Rectal smooth muscle tissue (tissue), 1 donor: Measurements from ENCODE around the gene PARP16.

Experiments
- H3K27ac ChIP-seq: one replicate; pipeline ENCODE4 v1.7.0; 2013; ENCODE audit warnings: low read depth, low read length, inconsistent platforms
- H3K27me3 ChIP-seq: one replicate; pipeline ENCODE4 v1.7.0; 2013; ENCODE audit warnings: low read length; ENCODE audit not compliant: control insufficient read depth, insufficient read depth
- H3K36me3 ChIP-seq: one replicate; pipeline ENCODE4 v1.7.0; 2013; ENCODE audit warnings: low read length; ENCODE audit not compliant: control insufficient read depth, insufficient read depth
- H3K4me1 ChIP-seq: one replicate; pipeline ENCODE4 v1.7.0; 2013; ENCODE audit warnings: low read length; ENCODE audit not compliant: control insufficient read depth, insufficient read depth
- H3K4me3 ChIP-seq: one replicate; pipeline ENCODE4 v1.7.0; 2013; ENCODE audit warnings: low read length
- H3K9ac ChIP-seq: one replicate; pipeline ENCODE4 v1.7.0; 2013; ENCODE audit warnings: low read length

Gene PARP16

GRCh38 chr15:65305776-65306175 is 19.1 kb upstream of the PARP16 start:
- Histone ChIP-seq H3K27ac (no peak overlapping the region), H3K9ac (no peak overlapping the region), H3K27me3 (no peaks in the 10 kb centered on the region), H3K4me1 (peaks cover 4% of the 10 kb centered on the region), H3K4me3 (no peak overlapping the region), H3K36me3 (no peaks in the 10 kb centered on the region)

- peak overlapping the region; percentile 13 for H3K9ac ChIP-seq
- peak overlapping the region; percentile 35 for H3K4me3 ChIP-seq
- H3K36me3 ChIP-seq, result no peaks in the 10 kb centered on the region
- H3K4me1 ChIP-seq, result peaks cover 4% of the 10 kb centered on the region
- H3K27ac ChIP-seq, result peak overlapping the region; percentile 89
- H3K27me3 ChIP-seq, result no peaks in the 10 kb centered on the region
Observed at GRCh38 chr15:65305150-65305758, 18.6 kb upstream of the PARP16 start.

GRCh38 chr15:65304381-65305149 is 17.9 kb upstream of the PARP16 start, which contains the start of gene RNU5B-1:
Gene RNU5B-1, plus strand, starts transcription at chr15:65304677.
- Histone ChIP-seq H3K9ac (peak within 1 kb of the TSS; percentile 47), H3K4me3 (peak within 1 kb of the TSS; percentile 71), H3K27me3 (no peaks in the 10 kb centered on the region), H3K27ac (peak within 1 kb of the TSS; percentile 89), H3K4me1 (peaks cover 4% of the 10 kb centered on the region), H3K36me3 (no peaks in the 10 kb centered on the region)

GRCh38 chr15:65303687-65304380 is 17.2 kb upstream of the PARP16 start:
- Histone ChIP-seq H3K27me3 (no peaks in the 10 kb centered on the region), H3K36me3 (no peaks in the 10 kb centered on the region), H3K27ac (peak overlapping the region; percentile 89), H3K4me1 (peaks cover 4% of the 10 kb centered on the region), H3K4me3 (peak overlapping the region; percentile 71), H3K9ac (peak overlapping the region; percentile 47)

- Histone ChIP-seq H3K36me3 (no peaks in the 10 kb centered on the region), H3K4me3 (no peak overlapping the region), H3K4me1 (peaks cover 4% of the 10 kb centered on the region), H3K27ac (no peak overlapping the region), H3K9ac (no peak overlapping the region), H3K27me3 (no peaks in the 10 kb centered on the region)
Observed at GRCh38 chr15:65302061-65302460, 15.4 kb upstream of the PARP16 start.

GRCh38 chr15:65300924-65301441 is 14.3 kb upstream of the PARP16 start:
- Histone ChIP-seq H3K27me3 (no peaks in the 10 kb centered on the region), H3K4me3 (no peak overlapping the region)

GRCh38 chr15:65298731-65299130 is 12.0 kb upstream of the PARP16 start:
- Histone ChIP-seq H3K4me1 (no peaks in the 10 kb centered on the region), H3K27ac (no peak overlapping the region), H3K36me3 (no peaks in the 10 kb centered on the region), H3K27me3 (no peaks in the 10 kb centered on the region), H3K9ac (no peak overlapping the region), H3K4me3 (no peak overlapping the region)

More at GRCh38 chr15:65300924-65301441, 14.3 kb upstream of the PARP16 start:
- Histone ChIP-seq H3K36me3 (no peaks in the 10 kb centered on the region), H3K4me1 (peaks cover 4% of the 10 kb centered on the region), H3K9ac (no peak overlapping the region), H3K27ac (no peak overlapping the region)

GRCh38 chr15:65292938-65293518 is 6.3 kb upstream of the PARP16 start:
- Histone ChIP-seq H3K4me3 (no peak overlapping the region), H3K9ac (no peak overlapping the region), H3K27ac (no peak overlapping the region), H3K36me3 (no peaks in the 10 kb centered on the region), H3K27me3 (no peaks in the 10 kb centered on the region), H3K4me1 (no peaks in the 10 kb centered on the region)

- no peak overlapping the region for H3K27ac ChIP-seq
- no peak overlapping the region for H3K4me3 ChIP-seq
- no peak overlapping the region for H3K9ac ChIP-seq
- no peaks in the 10 kb centered on the region for H3K36me3 ChIP-seq
- no peaks in the 10 kb centered on the region for H3K27me3 ChIP-seq
- H3K4me1 ChIP-seq, result peaks cover 7% of the 10 kb centered on the region
Observed at GRCh38 chr15:65290228-65290627, 3.5 kb upstream of the PARP16 start.

- Histone ChIP-seq H3K36me3 (no peaks in the 10 kb centered on the region), H3K9ac (no peak overlapping the region), H3K4me3 (no peak overlapping the region), H3K27ac (no peak overlapping the region), H3K27me3 (no peaks in the 10 kb centered on the region), H3K4me1 (peaks cover 8% of the 10 kb centered on the region)
Observed at GRCh38 chr15:65289261-65289854, 2.7 kb upstream of the PARP16 start.

- Histone ChIP-seq H3K27ac (peak overlapping the region; percentile 73), H3K27me3 (no peaks in the 10 kb centered on the region), H3K4me1 (peaks cover 8% of the 10 kb centered on the region), H3K36me3 (no peaks in the 10 kb centered on the region), H3K9ac (no peak overlapping the region), H3K4me3 (no peak overlapping the region)
Observed at GRCh38 chr15:65287520-65287855, 805 bp upstream of the PARP16 start.
